RWPE1 (cell line): ENCODE results near the gene GSTM1.
A peak's percentile ranks its signal among the peaks of the same experiment; 100 is the strongest.

Experiments used
- CTCF ChIA-PET: fragments of 350-600 bp; sonication (Branson Sonifier 250); formaldehyde crosslinking; extraction: SDS; loops from one replicate; lab custom pipeline; 2021; lab: Yijun Ruan, JAX
- POLR2A ChIA-PET: fragments of 400-600 bp; formaldehyde crosslinking; extraction: SDS; loops from one replicate; lab custom pipeline; 2020; ENCODE audit warnings: antibody characterized with exemption; ENCODE audit not compliant: low non-redundant PET; lab: Yijun Ruan, JAX
- DNase-seq: peaks from one replicate; pipeline ENCODE4 v3.0.0; 2012; ENCODE audit warnings: low spot score
- H3K27ac ChIP-seq: fragments of 450-650 bp; 2 replicates; pipeline ENCODE4 v1.5.1; 2017
- CTCF ChIP-seq: fragments of 450-650 bp; conservative IDR thresholded peaks from 2 replicates; pipeline ENCODE4 v1.5.1; 2017; ENCODE audit warnings: low read depth, mild to moderate bottlenecking

Gene GSTM1

GRCh38 chr1:109652402-109652801, 35.2 kb upstream of the GSTM1 start:
- DNase-seq = no peak
- no peak for TF ChIP-seq CTCF
- no peak overlapping the region for H3K27ac ChIP-seq
- POLR2A ChIA-PET = no interaction called here
- CTCF ChIA-PET = interaction anchor here (0.8 to 5.1 kb wide), 4 partner anchors 12 to 359 kb away, joined by 3 to 37 read pairs (median 4); no protein-coding TSS in a partner anchor

GRCh38 chr1:109653306-109653705, 34.3 kb upstream of the GSTM1 start:
- no peak for TF ChIP-seq CTCF
- H3K27ac ChIP-seq = no peak overlapping the region
- CTCF ChIA-PET = interaction anchor here (0.5 to 5.1 kb wide), 3 partner anchors 13 to 328 kb away, joined by 3 to 37 read pairs (median 5); no protein-coding TSS in a partner anchor
- POLR2A ChIA-PET = no interaction called here
- no peak for DNase-seq

DNA sequence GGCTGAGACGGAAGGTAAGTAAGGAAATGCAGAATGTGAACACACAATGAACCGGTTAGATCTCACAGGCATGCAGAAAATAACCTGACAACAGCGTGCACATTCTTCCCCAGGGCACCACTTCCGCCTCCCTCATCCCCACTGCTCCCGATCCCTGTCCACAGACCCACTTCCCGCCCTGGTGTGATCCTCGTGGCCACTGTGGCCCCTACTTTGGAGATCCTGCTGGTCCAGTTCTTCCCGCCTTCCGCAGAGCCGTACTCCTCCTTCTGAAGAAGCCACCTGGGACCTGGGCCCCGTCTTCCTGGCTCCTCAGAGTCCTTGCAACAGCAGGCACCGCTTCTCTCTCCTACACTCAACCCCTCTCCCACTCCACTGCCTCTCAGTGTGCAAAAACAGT, 33.1 kb upstream of the GSTM1 start:
- CTCF ChIA-PET = interaction anchor here (0.6 kb wide), 1 partner anchor 98 kb away, joined by 3 read pairs; no protein-coding TSS in a partner anchor
- no peak overlapping the region for H3K27ac ChIP-seq
- DNase-seq = no peak
- TF ChIP-seq CTCF = no peak
- POLR2A ChIA-PET = no interaction called here

- TF ChIP-seq CTCF = no peak
- peak; percentile 52 for DNase-seq
- peak within 1 kb of the TSS; percentile 65 for H3K27ac ChIP-seq
- ChIA-PET CTCF (interaction anchor here (0.5 to 1.8 kb wide), 2 partner anchors 16 to 37 kb away, joined by 3 to 9 read pairs; no protein-coding TSS in a partner anchor), POLR2A (no interaction called here)
These were observed 31.8 kb upstream of the GSTM1 start, which contains the start of gene GSTM4 for GRCh38 chr1:109655615-109656519. Gene GSTM4 (plus strand): TSS chr1:109656099. CDS start chr1:109656390, 291 bp downstream.

DNA sequence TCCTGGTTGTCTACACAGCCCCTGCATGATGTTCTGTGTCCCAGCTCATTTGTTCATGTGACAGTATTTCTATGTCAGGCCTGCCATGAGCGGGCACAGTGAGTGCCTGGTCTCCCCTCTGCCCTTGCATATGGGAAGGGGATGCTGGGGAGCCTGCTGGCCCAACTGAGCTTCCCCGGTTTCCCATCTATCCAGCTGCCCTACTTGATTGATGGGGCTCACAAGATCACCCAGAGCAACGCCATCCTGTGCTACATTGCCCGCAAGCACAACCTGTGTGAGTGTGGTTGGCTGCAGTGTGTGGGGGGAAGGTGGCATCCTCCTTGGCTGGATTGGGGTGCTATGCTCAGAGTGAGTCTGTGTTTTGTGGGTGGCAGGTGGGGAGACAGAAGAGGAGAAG, 30.2 kb upstream of the GSTM1 start:
- no peak for TF ChIP-seq CTCF
- POLR2A ChIA-PET = no interaction called here
- CTCF ChIA-PET = interaction anchor here (1.8 kb wide), 1 partner anchor 17 kb away, joined by 9 read pairs; no protein-coding TSS in a partner anchor
- no peak for DNase-seq
- H3K27ac ChIP-seq = no peak overlapping the region

DNA sequence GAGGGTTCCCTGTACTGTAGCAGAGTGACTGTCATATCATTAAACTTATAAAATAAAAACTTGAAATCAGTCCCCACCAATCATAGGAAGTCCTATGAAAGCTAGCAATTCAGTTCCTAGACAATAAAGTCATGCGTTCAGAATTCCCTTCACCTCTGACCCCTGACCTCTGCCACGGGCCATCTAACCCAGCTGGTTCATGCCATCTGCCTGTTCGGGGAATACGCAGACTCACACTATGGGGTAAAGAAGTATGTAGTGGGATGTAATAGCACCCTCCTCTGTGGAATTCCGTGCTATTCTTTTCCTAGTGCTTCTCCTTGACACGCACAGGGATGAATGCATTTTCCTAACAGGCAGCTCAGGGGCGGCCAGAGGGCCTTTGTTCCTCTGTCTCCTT, 29.6 kb upstream of the GSTM1 start:
- no peak overlapping the region for H3K27ac ChIP-seq
- TF ChIP-seq CTCF = no peak
- no peak for DNase-seq
- POLR2A ChIA-PET = no interaction called here
- CTCF ChIA-PET = interaction anchor here (0.5 kb wide), 1 partner anchor 372 kb away, joined by 3 read pairs; no protein-coding TSS in a partner anchor
